Mucosa of stomach (tissue), 1 donor: Measurements from ENCODE around the gene PEX12.
"Not testable (repeated sequence)": the region's sequence is repeated elsewhere in the genome, so short reads cannot be mapped to it uniquely, and the experiment has no call there.

ENCODE experiments used
- H3K27me3 ChIP-seq: one replicate; pipeline ENCODE4 v1.7.0; 2013; ENCODE audit warnings: mild to moderate bottlenecking, low read length; ENCODE audit not compliant: control insufficient read depth, insufficient read depth
- H3K36me3 ChIP-seq: one replicate; pipeline ENCODE4 v1.7.0; 2013; ENCODE audit warnings: low read length; ENCODE audit not compliant: control insufficient read depth, insufficient read depth
- H3K4me1 ChIP-seq: one replicate; pipeline ENCODE4 v1.7.0; 2013; ENCODE audit warnings: mild to moderate bottlenecking, low read length; ENCODE audit not compliant: control insufficient read depth, insufficient read depth
- H3K4me3 ChIP-seq: one replicate; pipeline ENCODE4 v1.7.0; 2013; ENCODE audit warnings: low read length
- H3K9ac ChIP-seq: one replicate; pipeline ENCODE4 v1.7.0; 2013; ENCODE audit warnings: mild to moderate bottlenecking, low read length, moderate library complexity
- H3K9me3 ChIP-seq: one replicate; pipeline ENCODE4 v1.7.0; 2013; ENCODE audit warnings: mild to moderate bottlenecking, low read length, moderate library complexity; ENCODE audit not compliant: control insufficient read depth
- donor health status: Pancreatic carcinoma.

PEX12 gene

DNA sequence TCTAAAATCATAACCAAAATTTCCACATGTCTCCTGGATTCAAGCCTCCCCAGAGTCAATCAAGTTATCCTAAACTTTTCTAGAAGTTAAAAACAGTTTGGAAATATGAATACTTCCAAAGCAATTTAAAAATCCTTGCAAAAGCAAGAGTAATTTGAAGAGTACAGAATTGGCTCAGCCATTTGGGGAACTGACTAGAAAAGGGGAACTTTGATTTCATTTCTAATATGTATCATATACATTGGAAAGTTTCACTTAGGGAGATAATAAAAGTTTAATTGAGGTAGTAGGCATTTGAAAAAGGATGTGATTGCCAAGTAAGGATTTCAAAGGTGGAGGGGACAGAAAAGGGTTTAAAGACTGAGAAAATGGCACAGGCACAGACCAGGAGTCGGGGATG lies 31.9 kb downstream of the PEX12 start:
- Histone ChIP-seq H3K36me3 (no peaks in the 10 kb centered on the region), H3K4me3 (no peak overlapping the region), H3K9ac (no peak overlapping the region), H3K9me3 (no peaks in the 10 kb centered on the region), H3K27me3 (no peaks in the 10 kb centered on the region), H3K4me1 (peaks cover 8% of the 10 kb centered on the region)

DNA sequence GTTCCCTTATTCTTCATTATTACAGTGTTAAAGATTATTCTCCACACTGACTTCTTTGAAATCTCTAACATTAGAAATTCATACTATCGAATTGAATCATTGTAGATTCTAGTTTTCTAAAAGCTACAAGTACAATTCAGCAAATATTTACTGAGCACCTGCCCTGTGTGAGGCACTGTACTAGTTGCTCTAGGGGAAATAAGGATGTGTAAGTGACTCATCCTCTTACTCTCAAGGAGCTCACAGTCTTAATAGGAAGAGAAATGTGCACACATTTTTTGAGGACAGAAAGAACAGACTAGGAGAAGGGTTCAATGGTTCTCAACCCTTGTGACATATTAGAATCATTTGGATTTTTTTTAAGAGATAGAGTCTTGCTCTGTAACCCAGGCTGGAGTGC lies 33.2 kb downstream of the PEX12 start:
- H3K9me3 ChIP-seq = no peaks in the 10 kb centered on the region
- H3K9ac ChIP-seq = no peak overlapping the region
- H3K4me3 ChIP-seq = no peak overlapping the region
- peaks cover 8% of the 10 kb centered on the region for H3K4me1 ChIP-seq
- H3K27me3 ChIP-seq = no peaks in the 10 kb centered on the region
- no peaks in the 10 kb centered on the region for H3K36me3 ChIP-seq

DNA sequence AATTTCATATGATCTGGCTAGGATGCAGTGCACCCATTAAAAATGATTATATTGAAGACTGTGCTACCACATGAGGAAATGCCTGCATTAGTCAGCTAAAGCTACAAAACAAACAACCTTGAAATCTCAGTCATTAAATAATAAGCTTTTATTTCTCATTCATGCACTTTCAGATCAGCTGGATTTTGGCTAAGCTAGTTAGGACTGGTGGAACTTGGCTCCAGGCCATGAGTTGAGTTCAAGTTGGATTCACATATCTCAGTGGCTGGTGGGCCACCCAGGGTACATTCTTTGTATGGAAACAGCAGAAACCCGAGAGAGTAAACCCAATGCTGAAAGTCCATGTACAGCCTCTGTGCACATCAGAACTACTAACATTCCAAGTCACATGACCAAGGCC lies 34.5 kb downstream of the PEX12 start:
- H3K4me1 ChIP-seq = peaks cover 8% of the 10 kb centered on the region
- no peak overlapping the region for H3K4me3 ChIP-seq

DNA sequence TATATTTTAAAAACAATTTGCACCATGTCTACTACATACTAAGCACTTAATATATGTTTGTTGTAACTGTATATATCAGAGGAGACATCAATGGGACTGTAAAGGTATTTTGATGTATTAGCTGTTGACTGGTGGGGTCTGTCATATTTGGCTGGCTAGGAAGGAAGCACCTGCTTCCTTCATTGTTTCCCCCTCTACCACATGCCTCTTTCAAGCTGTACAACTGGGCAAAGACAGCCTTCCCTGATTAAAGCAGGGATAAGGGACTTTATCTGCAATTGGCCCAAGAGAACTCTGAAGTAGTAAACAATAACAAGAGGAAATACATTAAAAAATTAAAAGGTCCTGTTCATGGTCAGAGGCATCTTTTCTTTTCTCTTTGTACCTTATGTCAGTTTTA lies 35.4 kb downstream of the PEX12 start:
- no peaks in the 10 kb centered on the region for H3K27me3 ChIP-seq
- no peaks in the 10 kb centered on the region for H3K36me3 ChIP-seq
- H3K4me1 ChIP-seq = peaks cover 3% of the 10 kb centered on the region
- H3K9ac ChIP-seq = no peak overlapping the region
- no peak overlapping the region for H3K4me3 ChIP-seq
- H3K9me3 ChIP-seq = no peaks in the 10 kb centered on the region

More for the DNA sequence above, 34.5 kb downstream of the PEX12 start:
- Histone ChIP-seq H3K9ac (no peak overlapping the region), H3K9me3 (no peaks in the 10 kb centered on the region), H3K36me3 (no peaks in the 10 kb centered on the region), H3K27me3 (no peaks in the 10 kb centered on the region)

DNA sequence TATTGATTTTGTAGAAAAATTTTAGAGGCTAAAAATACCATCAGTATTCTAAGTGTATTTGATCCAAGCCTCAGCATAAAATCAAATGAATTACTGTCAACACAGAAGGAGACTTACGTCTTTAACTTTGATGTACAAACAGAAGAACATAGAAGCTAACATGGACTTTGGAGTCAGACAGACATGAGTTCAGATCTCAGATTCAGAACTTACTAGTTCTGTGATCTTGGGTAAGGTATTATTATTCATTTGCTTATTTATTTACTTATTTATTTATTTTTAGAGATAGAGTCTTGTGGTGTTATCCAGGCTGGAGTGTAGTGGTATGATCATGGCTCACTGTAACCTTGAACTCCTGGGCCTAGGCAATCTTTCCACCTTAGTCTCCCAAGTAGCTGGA lies 36.9 kb downstream of the PEX12 start:
- Histone ChIP-seq H3K4me1 (no peaks in the 10 kb centered on the region), H3K4me3 (peak overlapping the region; percentile 54), H3K9me3 (no peaks in the 10 kb centered on the region), H3K27me3 (no peaks in the 10 kb centered on the region), H3K36me3 (no peaks in the 10 kb centered on the region), H3K9ac (peak overlapping the region; percentile 51)

DNA sequence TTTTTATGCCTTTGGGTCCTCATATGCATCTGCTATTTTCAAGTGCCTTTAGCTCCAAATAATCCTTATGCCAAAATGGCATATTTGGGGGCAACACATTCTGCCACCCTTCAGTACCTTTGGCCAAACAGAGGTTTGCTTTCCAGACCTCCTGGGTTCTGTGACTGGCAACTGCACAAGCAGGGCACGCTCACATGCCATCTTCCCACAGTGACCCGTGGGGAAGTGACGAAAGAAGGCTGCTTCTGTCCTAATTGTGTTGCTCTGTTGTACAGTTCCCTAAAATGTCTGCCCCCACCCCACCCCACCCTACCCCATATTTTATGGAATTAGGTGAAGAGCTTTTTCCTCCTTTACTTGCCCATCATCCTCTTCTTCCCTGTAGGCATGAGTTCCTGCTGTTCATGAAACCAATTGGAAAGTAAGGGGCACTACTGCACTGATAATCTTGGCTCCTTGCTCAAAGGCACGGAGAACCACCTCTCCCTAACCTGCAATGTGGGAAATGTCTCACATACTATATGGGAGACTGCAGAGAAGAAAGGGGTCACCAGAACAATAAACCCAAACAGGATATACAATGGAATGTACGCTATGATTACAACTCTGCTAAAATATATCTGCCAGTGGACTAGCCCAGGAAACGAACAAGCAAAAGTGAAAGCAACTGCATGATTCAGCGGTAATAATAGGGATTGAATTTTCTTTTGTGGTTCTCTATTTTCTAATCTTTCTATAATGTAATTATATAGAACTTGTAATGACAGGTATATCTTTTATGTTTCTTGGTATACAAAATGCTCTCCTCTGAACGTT lies 37.6 kb downstream of the PEX12 start:
- H3K9me3 ChIP-seq = no peaks in the 10 kb centered on the region
- no peaks in the 10 kb centered on the region for H3K4me1 ChIP-seq
- H3K9ac ChIP-seq = peak overlapping the region; percentile 51
- H3K4me3 ChIP-seq = peak overlapping the region; percentile 54
- H3K27me3 ChIP-seq = no peaks in the 10 kb centered on the region
- H3K36me3 ChIP-seq = no peaks in the 10 kb centered on the region

DNA sequence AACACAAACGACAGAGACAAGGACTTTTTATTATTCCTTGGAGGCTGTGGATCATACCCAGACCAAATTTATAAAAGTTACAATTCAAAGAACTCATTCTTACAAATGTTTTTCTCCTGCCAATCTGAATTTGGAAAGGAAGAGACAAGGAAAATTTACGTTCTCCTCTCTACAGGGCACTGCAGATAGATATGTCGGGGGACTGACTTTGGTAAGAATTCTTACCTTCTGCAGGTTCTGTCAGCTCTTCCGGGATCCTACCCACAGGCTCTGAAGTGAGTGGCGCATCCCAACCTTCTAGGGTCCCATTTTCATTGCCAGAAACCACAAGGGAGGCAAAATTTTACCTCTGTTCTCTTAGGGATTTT lies 38.7 kb downstream of the PEX12 start:
- H3K9ac ChIP-seq = no peak overlapping the region
- H3K27me3 ChIP-seq = no peaks in the 10 kb centered on the region
- no peak overlapping the region for H3K4me3 ChIP-seq
- H3K4me1 ChIP-seq = no peaks in the 10 kb centered on the region
- H3K36me3 ChIP-seq = no peaks in the 10 kb centered on the region
- H3K9me3 ChIP-seq = no peaks in the 10 kb centered on the region

DNA sequence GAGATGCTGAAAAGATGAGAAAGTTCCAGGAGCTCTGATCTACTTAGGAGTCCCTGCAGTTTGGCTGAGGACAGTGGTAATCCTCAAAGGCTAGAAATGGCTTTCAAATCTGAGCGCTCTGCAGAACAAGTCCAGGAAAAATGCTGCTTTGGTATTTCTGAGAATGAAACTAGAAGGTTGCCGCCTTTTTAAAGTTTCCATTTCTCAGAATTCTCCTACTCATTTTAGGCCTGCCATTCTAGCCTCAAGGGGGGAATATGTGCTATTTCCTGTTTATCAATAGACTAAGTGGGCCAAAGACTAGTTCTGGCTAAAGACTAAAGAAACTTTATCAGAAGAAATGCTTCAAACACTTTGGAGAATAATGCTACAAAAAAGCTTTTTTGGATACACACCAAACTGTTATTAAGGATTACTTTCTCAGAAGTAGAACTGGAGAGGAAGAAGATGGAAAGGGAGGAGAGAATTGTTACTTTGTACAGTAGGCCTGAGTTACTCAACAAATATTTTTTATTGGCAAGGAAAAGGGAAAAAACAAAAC lies 40.7 kb downstream of the PEX12 start, which contains the start of gene SLFN12L:
Gene SLFN12L, minus strand, starts transcription at position 78 of the 541 bp plus-strand sequence. CDS start 15,314 bp downstream, outside the sequence.
- H3K4me1 ChIP-seq = no peaks in the 10 kb centered on the region
- H3K36me3 ChIP-seq = no peaks in the 10 kb centered on the region
- no peak within 1 kb of the TSS for H3K9ac ChIP-seq
- no peaks in the 10 kb centered on the region for H3K9me3 ChIP-seq
- no peak within 1 kb of the TSS for H3K4me3 ChIP-seq
- H3K27me3 ChIP-seq = no peaks in the 10 kb centered on the region

DNA sequence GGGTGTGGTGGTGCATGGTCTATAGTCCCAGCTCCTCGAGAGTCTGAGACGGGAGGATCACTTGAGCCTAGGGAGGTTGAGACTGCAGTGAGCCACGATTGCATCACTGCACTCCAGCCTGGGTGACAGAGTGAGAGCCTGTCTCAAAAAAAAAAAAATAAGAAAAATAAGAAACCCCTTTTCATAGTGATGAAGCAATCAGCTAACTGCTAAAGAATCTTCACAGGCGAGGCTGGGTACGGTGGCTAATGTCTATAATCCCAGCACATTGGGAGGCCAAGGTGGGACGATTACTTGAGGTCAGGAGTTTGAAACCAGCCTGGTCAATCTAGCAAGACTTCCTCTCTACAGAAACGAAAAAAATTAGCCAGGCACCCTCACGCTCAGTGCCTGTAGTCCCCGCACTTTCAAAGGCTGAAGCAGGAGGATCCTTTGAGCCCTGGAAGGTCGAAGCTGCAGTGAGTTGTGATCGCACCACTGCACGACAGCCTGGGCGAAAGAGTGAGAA lies 41.7 kb downstream of the PEX12 start:
- H3K4me1 ChIP-seq = no peaks in the 10 kb centered on the region
- no peak overlapping the region for H3K9ac ChIP-seq
- H3K36me3 ChIP-seq = no peaks in the 10 kb centered on the region
- no peaks in the 10 kb centered on the region for H3K27me3 ChIP-seq
- H3K4me3 ChIP-seq = no peak overlapping the region
- no peaks in the 10 kb centered on the region for H3K9me3 ChIP-seq

DNA sequence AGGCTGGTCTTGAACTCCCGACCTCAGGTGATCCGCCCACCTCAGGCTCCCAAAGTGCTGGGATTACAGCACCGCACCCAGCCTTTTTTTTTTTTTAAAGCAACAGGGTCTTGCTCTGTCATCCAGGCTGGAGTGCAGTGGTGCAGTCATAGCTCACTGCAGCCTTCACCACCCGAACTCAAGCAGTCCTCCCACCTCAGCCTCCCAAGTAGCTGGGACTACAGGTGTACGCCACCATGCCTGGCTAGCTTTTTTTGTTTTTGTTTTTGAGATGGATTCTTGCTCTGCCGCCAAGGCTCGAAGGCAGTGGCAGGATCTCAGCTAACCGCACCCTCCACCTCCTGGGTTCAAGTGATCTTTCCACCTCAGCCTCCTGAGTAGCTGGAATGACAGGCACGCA lies 43.0 kb downstream of the PEX12 start:
- not testable (repeated sequence) for H3K9me3 ChIP-seq, H3K4me3 ChIP-seq, H3K4me1 ChIP-seq, H3K27me3 ChIP-seq, H3K36me3 ChIP-seq, H3K9ac ChIP-seq

DNA sequence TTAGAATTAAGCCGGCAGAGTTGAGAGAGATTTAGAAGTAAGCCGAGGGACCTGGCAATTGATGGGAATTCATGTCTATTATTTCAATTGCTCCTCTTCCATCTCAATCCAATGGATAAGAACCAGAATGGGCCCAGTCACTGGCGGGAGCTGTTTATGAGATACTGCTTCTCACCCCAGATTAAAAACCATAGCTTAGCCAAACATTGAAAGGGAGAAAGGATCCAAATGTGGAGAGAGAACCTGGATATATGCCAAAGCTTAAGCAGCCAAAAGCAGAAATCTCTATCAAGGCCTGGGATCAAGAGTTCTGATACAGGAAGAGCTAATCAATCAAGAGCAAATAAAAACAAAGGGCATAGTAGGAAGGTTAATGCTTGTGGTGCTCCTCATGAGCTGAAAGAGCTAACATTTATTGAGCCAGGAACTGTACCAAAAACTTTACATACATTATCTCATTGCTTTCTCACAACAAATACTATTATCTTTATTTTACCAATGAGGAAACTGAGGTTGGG lies 43.7 kb downstream of the PEX12 start:
- H3K36me3 ChIP-seq = no peaks in the 10 kb centered on the region
- H3K4me3 ChIP-seq = no peak overlapping the region
- no peaks in the 10 kb centered on the region for H3K4me1 ChIP-seq
- no peaks in the 10 kb centered on the region for H3K9me3 ChIP-seq
- H3K9ac ChIP-seq = no peak overlapping the region
- no peaks in the 10 kb centered on the region for H3K27me3 ChIP-seq

DNA sequence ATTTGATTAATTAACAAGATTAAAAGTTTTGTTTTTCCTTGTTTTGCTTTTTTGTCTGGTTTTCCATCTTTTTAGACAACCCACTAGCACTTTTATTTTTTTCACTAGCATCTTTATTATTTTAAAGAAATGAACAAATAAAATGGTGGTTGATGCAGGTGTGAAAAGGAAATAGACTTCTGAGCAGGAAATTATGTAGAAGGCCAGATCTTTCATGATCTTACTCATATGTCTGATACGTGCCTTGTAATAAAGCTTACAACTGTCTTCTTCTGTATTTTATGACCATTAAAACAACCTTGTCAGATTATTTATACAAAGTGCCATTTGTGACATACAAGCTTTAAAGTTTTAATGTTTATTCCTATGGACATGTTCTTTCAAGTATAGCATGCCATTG lies 47.2 kb downstream of the PEX12 start:
- Histone ChIP-seq H3K9me3 (no peaks in the 10 kb centered on the region), H3K27me3 (no peaks in the 10 kb centered on the region), H3K4me1 (no peaks in the 10 kb centered on the region), H3K36me3 (no peaks in the 10 kb centered on the region), H3K4me3 (no peak overlapping the region), H3K9ac (no peak overlapping the region)
